K562 (cell line): ENCODE results near the gene OBSCN. TPM values are rescaled to one million over a fixed set of nuclear protein-coding genes. Genes with fewer than 3 reads are reported as not detected.
A peak's percentile ranks its signal among the peaks of the same experiment; 100 is the strongest.

ENCODE experiments used
- ATAC-seq: fragments of 200-7000 bp; cut with Tn5 transposase; 3 replicates; pipeline ENCODE4 v1.9.1; 2020; ENCODE audit warnings: moderate library complexity
- BruUV-seq: library from RNA; stranded (reverse); fragments of 400-500 nt; replicated peaks from 2 replicates; lab custom pipeline; 2021; lab: Mats Ljungman, UMichigan
- CTCF ChIA-PET: fragments of 300-600 bp; formaldehyde crosslinking; extraction: SDS; loops from one replicate; lab custom pipeline; 2021; ENCODE audit warnings: low intra/inter-chr PET ratio; lab: Yijun Ruan, JAX
- POLR2A ChIA-PET: fragments of 300-600, 350-650 bp; sonication (Branson Sonifier 250); formaldehyde crosslinking; extraction: SDS; loops from one replicate; lab custom pipeline; 2021; ENCODE audit warnings: antibody characterized with exemption, inconsistent platforms; lab: Yijun Ruan, JAX
- DNase-seq, 4 experiments: peaks; one replicate each; pipeline versions ENCODE4 v3.0.0 to v3.0.0-alpha.2; 2011 to 2018; ENCODE audit warnings: low spot score in 3 of 4, mixed read lengths in 3 of 4; ENCODE audit errors: extremely low read depth in 1 of 4
- FAIRE-seq: peaks from 2 replicates; lab custom pipeline; 2011; peaks lifted over from hg19 to GRCh38; lab: Jason Lieb, UNC
- H2AFZ ChIP-seq: 2 replicates; pipeline ENCODE4 v1.6.0; 2011; ENCODE audit warnings: low read depth, low read length, control low read depth, inconsistent platforms
- H3K27ac ChIP-seq: fragments of 200-600 bp; 3 replicates; pipeline ENCODE4 v1.8.0; 2011; ENCODE audit warnings: low read depth, mild to moderate bottlenecking, control low read depth, inconsistent platforms, low read length, moderate library complexity, mixed read lengths; ENCODE audit errors: extremely low read depth
- H3K27me3 ChIP-seq, 2 experiments: fragments of 300-600 bp in 1 of 2; 2 replicates in 1 of 2; 3 replicates in 1 of 2; pipeline versions ENCODE4 v1.6.0 to v1.8.0; 2011; ENCODE audit warnings: inconsistent platforms in 2 of 2, low read length in 2 of 2, mild to moderate bottlenecking in 1 of 2, mixed read lengths in 1 of 2, moderate library complexity in 1 of 2; ENCODE audit not compliant: control insufficient read depth in 2 of 2, insufficient read depth in 2 of 2
- H3K36me3 ChIP-seq: fragments of 300-600 bp; 3 replicates; pipeline ENCODE4 v1.8.0; 2011; ENCODE audit warnings: mild to moderate bottlenecking, low read length, inconsistent platforms; ENCODE audit not compliant: control insufficient read depth, insufficient read depth
- H3K4me1 ChIP-seq, 2 experiments: fragments of 200-600 bp in 1 of 2; replicated peaks in 1 of 2; 2 replicates in 1 of 2; 3 replicates in 1 of 2; pipeline versions ENCODE4 v1.5.1 to v1.8.0; 2011; ENCODE audit warnings: inconsistent platforms in 2 of 2, low read length in 2 of 2, mild to moderate bottlenecking in 1 of 2, mixed read lengths in 1 of 2, moderate library complexity in 1 of 2; ENCODE audit not compliant: control insufficient read depth in 2 of 2, insufficient read depth in 2 of 2
- H3K4me2 ChIP-seq: 2 replicates; pipeline ENCODE4 v1.6.1; 2011; ENCODE audit warnings: low read length, control low read depth, inconsistent platforms, mixed read lengths; ENCODE audit not compliant: insufficient read depth
- H3K4me3 ChIP-seq: fragments of 200-600 bp; sonication (generic), shearing (Covaris generic); 2 replicates; pipeline ENCODE4 v1.5.1; 2016; ENCODE audit warnings: control low read depth, inconsistent platforms
- H3K79me2 ChIP-seq: fragments of 200-600 bp; 3 replicates; pipeline ENCODE4 v1.8.0; 2011; ENCODE audit warnings: low read length, inconsistent platforms; ENCODE audit not compliant: control insufficient read depth, insufficient read depth
- H3K9ac ChIP-seq, 2 experiments: 2 replicates each; pipeline versions ENCODE4 v1.6.0 to v1.6.1; 2011; ENCODE audit warnings: low read depth in 2 of 2, low read length in 2 of 2, control low read depth in 1 of 2, inconsistent platforms in 1 of 2, mild to moderate bottlenecking in 1 of 2, mixed read lengths in 1 of 2; ENCODE audit not compliant: insufficient read depth in 1 of 2
- H3K9me1 ChIP-seq: one replicate; pipeline ENCODE4 v1.6.0; 2011; ENCODE audit warnings: inconsistent platforms, mild to moderate bottlenecking, low read length, moderate library complexity; ENCODE audit not compliant: control insufficient read depth, insufficient read depth
- H3K9me3 ChIP-seq: replicated peaks from 2 replicates; pipeline ENCODE4 v1.5.1; 2011; ENCODE audit warnings: low read depth, low read length, inconsistent platforms; ENCODE audit not compliant: control insufficient read depth, insufficient read depth
- H4K20me1 ChIP-seq: replicated peaks from 2 replicates; pipeline ENCODE4 v1.6.1; 2011; ENCODE audit warnings: low read length, inconsistent platforms, mixed read lengths; ENCODE audit not compliant: control insufficient read depth, insufficient read depth
- BRD9 ChIP-seq: fragments of 450-650 bp; IDR thresholded peaks from 2 replicates; pipeline ENCODE4 v1.6.1; 2018; ENCODE audit warnings: low read depth; ENCODE audit not compliant: partially characterized antibody
- HMGN3 ChIP-seq: IDR thresholded peaks from 2 replicates; pipeline ENCODE4 v1.6.1; 2011; ENCODE audit warnings: borderline replicate concordance, low read depth, mild to moderate bottlenecking, mixed read lengths, low read length; ENCODE audit not compliant: insufficient read length; ENCODE audit errors: extremely low read depth
- KDM1A ChIP-seq, 2 experiments: fragments of 450-650 bp; IDR thresholded peaks; 2 replicates each; pipeline ENCODE4 v1.6.1; 2016; ENCODE audit warnings: mild to moderate bottlenecking in 2 of 2
- NFATC3 ChIP-seq: fragments of 450-650 bp; IDR thresholded peaks from 2 replicates; pipeline ENCODE4 v1.6.1; 2017; ENCODE audit warnings: mild to moderate bottlenecking
- PHF8 ChIP-seq: fragments of 200-600 bp; sonication (generic); IDR thresholded peaks from 2 replicates; pipeline ENCODE4 v1.6.1; 2012; ENCODE audit warnings: mixed run types, mild to moderate bottlenecking, inconsistent platforms, low read length, moderate library complexity, borderline replicate concordance
- POLR2G ChIP-seq: fragments of 200-400 bp; formaldehyde crosslinking; IDR thresholded peaks from 2 replicates; pipeline ENCODE4 v1.6.1; 2017; ENCODE audit warnings: low read depth, mild to moderate bottlenecking, antibody characterized with exemption, low read length, moderate library complexity
- SMAD1 ChIP-seq: fragments of 150-350 bp; IDR thresholded peaks from 2 replicates; pipeline ENCODE4 v1.6.1; 2014; ENCODE audit warnings: low read length, low read depth; ENCODE audit not compliant: partially characterized antibody
- TFAM ChIP-seq: fragments of 250-450 bp; sonication (Bioruptor Pico); conservative IDR thresholded peaks from 2 replicates; pipeline ENCODE4 v1.5.0; 2021; ENCODE audit warnings: mild to moderate bottlenecking, moderate library complexity
- ZNF175 ChIP-seq: fragments of 200-800 bp; sonication (Bioruptor generic); IDR thresholded peaks from 2 replicates; pipeline ENCODE4 v1.6.1; 2016; ENCODE audit warnings: low read depth, mild to moderate bottlenecking, missing genetic modification characterization, missing compliant biosample characterization
- ZNF212 ChIP-seq: fragments of 450-650 bp; formaldehyde crosslinking; IDR thresholded peaks from 2 replicates; pipeline ENCODE4 v1.4.0; 2020; ENCODE audit warnings: mild to moderate bottlenecking
- ZNF274 ChIP-seq: IDR thresholded peaks from 2 replicates; pipeline ENCODE4 v1.6.1; 2011; ENCODE audit warnings: low read depth, mild to moderate bottlenecking, low read length, moderate library complexity, borderline replicate concordance
- WGBS: fragments of 100-300 bp; shearing (Covaris generic); methylation state at CpG from one replicate; pipeline ENCODE4 v1.1.6; 2016; ENCODE audit warnings: low coverage, mixed read lengths; ENCODE audit not compliant: insufficient coverage; ENCODE audit errors: missing lambda C conversion rate; 5-methylcytosine and 5-hydroxymethylcytosine counted together
- in situ Hi-C: fragments of 300-500 bp; cut with MboI; formaldehyde crosslinking; loops from 4 replicates; pipeline ENCODE4 v1.15.0; 2018; ENCODE audit warnings: inconsistent platforms, mixed read lengths
- intact Hi-C: fragments of 100-400 bp; cut with micrococcal nuclease; formaldehyde crosslinking; loops from 2 replicates; pipeline ENCODE4 v1.14.2; 2022
- polyA plus RNA-seq, 8 experiments: library from polyadenylated mRNA; depleted of rRNA in 4 of 8; stranded (reverse) in 5 of 8; unstranded in 3 of 8; fragments of >200 nt; fragmentation: Nextera tagmentation in 2 of 8; fragmentation: Illumina TruSeq in 1 of 8; extraction: Ambion mirVana in 2 of 8; extraction: Trizol in 1 of 8; gene quantifications; 2 replicates each; pipeline versions ENCODE4 v1.2.1 to v1.2.3, GENCODE V29; 2011 to 2014; ENCODE audit warnings: inconsistent platforms in 1 of 8, missing spikeins in 1 of 8
- total RNA-seq, 7 experiments: library from RNA; depleted of rRNA in 6 of 7; stranded (reverse); fragments of >200 nt in 6 of 7; fragmentation: Illumina TruSeq in 2 of 7; extraction: Trizol in 2 of 7; gene quantifications; 2 replicates each; pipeline versions ENCODE4 v1.2.1 to v1.2.3, GENCODE V29; 2011 to 2021; ENCODE audit warnings: low replicate concordance in 1 of 7
- TF ChIP-seq, protein P1 (sequence below), 2 experiments: fragments of 450-650 bp; IDR thresholded peaks; 2 replicates each; pipeline ENCODE4 v1.6.1; 2016; ENCODE audit warnings: mild to moderate bottlenecking in 2 of 2, borderline replicate concordance in 1 of 2, low read depth in 1 of 2, moderate library complexity in 1 of 2

The OBSCN gene
- total and polyA plus RNA-seq, 9 of the 15 experiments (the other 6 are each of a cell fraction or from before 2014, with no cell fraction given): 0.18 to 19.7 (median 3.6) TPM

DNA sequence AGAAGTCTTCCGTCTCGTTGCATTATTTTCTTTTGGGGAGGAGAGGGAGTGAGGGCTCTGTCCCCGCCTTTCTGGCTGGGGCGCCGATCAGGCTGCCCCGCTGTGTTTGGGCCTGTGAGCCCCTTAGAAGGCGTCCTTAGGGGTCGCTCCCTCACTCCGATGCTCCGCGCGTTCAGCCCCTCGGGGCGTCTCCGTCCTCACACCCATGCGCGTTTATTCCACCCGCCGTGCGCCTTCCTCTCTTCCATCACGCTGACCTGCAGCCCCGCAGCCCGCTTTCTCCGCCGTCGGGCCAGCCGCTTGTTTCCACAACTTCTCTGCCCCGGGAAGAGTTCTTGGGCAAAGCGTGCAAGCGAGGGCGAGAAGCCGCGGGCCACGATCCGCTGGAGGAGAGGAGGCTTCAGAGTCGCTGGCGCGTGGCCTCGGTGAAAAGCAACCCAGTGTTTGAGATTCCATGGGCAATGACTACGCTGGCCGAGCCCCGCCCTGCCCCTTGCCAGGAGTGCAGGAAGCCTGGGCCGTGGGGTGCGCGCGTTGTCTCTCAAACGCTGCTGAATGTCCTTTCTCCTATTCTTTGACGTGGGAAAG lies 171.1 kb downstream of the OBSCN start:
- intact Hi-C loops (no loop called here), in situ Hi-C loops (no loop called here)
- POLR2A ChIA-PET: interaction anchor here (0.6 to 1.3 kb wide), 4 partner anchors 9 to 214 kb away, joined by 3 to 5 read pairs (median 4); no protein-coding TSS in a partner anchor
- DNase-seq: no peak
- H3K4me2 ChIP-seq: peak overlapping the region; percentile 23
- no peak overlapping the region; the same call in 1 of the 2 replicates for H2AFZ ChIP-seq
- H3K4me3 ChIP-seq: peak overlapping the region; percentile 31
- 80% methylated on average over 38 of the region's 48 CpGs for WGBS
- H4K20me1 ChIP-seq: no peaks in the 10 kb centered on the region
- H3K9me3 ChIP-seq: no peaks in the 10 kb centered on the region
- H3K79me2 ChIP-seq: no peaks in the 10 kb centered on the region
- peak overlapping the region; percentile 17 to 84; a peak in 3 of 4 replicates for H3K9ac ChIP-seq
- no TSS peak for BruUV-seq
- no peak for ATAC-seq
- H3K9me1 ChIP-seq: no peaks in the 10 kb centered on the region
- CTCF ChIA-PET: no interaction called here
- no peaks in the 10 kb centered on the region for H3K27me3 ChIP-seq
- peaks cover 0 to 50% of the 10 kb centered on the region in 2 experiments; a peak in 3 of 5 replicates for H3K4me1 ChIP-seq
- H3K36me3 ChIP-seq: peaks cover 8% of the 10 kb centered on the region; the same call in 1 of the 3 replicates
- FAIRE-seq: no peak
- H3K27ac ChIP-seq: peak overlapping the region; percentile 30; the same call in 2 of the 3 replicates
- TF ChIP-seq TFAM (CRISPR knock-in tag): no peak
- no peak for TF ChIP-seq NFATC3
- TF ChIP-seq SMAD1: no peak
- TF ChIP-seq BRD9: no peak
- peak; percentile 5 for TF ChIP-seq HMGN3
- TF ChIP-seq KDM1A (IDR thresholded peaks at IDR 0.05): no peak
- TF ChIP-seq PHF8: peak; percentile 1; the same call in 1 of the 2 replicates
- TF ChIP-seq ZNF212 (CRISPR knock-in tag): no peak
- TF ChIP-seq ZNF274: no peak
- no peak for TF ChIP-seq ZNF175 (CRISPR knock-in tag)
- peak; percentile 46 for TF ChIP-seq POLR2G
- TF ChIP-seq, protein P1, sequence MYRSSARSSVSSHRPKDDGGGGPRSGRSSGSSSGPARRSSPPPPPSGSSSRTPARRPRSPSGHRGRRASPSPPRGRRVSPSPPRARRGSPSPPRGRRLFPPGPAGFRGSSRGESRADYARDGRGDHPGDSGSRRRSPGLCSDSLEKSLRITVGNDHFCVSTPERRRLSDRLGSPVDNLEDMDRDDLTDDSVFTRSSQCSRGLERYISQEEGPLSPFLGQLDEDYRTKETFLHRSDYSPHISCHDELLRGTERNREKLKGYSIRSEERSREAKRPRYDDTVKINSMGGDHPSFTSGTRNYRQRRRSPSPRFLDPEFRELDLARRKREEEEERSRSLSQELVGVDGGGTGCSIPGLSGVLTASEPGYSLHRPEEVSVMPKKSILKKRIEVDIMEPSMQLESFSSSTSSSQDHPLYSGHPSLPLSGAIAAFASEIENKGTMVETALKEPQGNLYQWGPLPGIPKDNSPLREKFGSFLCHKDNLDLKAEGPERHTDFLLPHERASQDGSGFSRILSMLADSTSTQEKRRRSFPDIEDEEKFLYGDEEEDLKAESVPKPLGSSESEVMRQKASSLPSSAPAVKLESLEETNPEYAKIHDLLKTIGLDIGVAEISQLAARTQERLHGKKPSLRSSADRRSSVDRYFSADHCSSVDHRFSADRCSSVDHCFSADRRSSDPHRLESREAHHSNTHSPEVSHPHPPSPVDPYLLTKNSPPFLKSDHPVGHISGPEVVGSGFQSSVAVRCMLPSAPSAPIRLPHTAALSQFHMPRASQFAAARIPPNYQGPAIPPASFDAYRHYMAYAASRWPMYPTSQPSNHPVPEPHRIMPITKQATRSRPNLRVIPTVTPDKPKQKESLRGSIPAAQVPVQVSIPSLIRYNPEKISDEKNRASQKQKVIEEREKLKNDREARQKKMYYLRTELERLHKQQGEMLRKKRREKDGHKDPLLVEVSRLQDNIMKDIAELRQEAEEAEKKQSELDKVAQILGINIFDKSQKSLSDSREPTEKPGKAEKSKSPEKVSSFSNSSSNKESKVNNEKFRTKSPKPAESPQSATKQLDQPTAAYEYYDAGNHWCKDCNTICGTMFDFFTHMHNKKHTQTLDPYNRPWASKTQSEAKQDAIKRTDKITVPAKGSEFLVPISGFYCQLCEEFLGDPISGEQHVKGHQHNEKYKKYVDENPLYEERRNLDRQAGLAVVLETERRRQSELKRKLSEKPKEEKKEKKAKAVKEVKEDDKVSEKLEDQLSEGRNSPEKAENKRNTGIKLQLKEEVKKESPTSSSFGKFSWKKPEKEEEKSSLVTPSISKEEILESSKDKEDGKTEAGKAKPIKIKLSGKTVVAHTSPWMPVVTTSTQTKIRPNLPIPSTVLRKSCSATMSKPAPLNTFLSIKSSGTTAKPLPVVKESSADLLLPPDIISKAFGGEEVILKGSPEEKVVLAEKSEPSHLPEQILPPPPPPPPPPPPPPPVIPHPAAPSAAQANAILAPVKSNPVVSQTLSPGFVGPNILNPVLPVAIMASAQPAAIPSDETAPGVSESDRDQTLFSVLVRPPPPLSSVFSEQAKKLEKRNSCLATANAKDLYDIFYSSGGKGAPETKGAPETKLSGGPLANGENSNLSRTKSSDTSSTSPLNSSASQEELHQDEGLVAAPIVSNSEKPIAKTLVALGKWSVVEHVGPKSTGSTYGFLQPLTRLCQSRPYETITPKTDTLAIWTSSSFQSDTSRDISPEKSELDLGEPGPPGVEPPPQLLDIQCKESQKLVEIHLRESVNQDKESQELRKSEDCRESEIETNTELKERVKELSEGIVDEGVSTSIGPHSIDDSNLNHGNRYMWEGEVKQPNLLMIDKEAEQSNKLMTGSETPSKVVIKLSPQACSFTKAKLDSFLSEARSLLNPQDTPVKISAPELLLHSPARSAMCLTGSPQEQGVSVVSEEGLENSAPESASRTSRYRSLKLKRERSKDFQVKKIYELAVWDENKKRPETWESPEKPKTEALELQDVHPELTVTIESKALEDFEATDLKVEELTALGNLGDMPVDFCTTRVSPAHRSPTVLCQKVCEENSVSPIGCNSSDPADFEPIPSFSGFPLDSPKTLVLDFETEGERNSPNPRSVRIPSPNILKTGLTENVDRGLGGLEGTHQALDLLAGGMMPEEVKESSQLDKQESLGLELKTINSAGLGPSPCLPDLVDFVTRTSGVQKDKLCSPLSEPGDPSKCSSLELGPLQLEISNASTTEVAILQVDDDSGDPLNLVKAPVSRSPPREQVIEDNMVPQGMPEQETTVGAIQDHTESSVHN (IDR thresholded peaks at IDR 0.05; ENCODE audit: borderline replicate concordance in 1 of 2, low read depth in 1 of 2): no peak
